GM10248 (cell line): ENCODE measurements around the gene KLHDC3.

Source experiments
- CTCF ChIA-PET: fragments of 300-600 bp; sonication (Branson Sonifier 250); formaldehyde crosslinking; extraction: SDS; loops from one replicate; lab custom pipeline; 2021; ENCODE audit warnings: antibody characterized with exemption; lab: Yijun Ruan, JAX
- POLR2A ChIA-PET: fragments of 350-650 bp; sonication (Branson Sonifier 250); formaldehyde crosslinking; extraction: SDS; loops from one replicate; lab custom pipeline; 2020; ENCODE audit warnings: antibody characterized with exemption; lab: Yijun Ruan, JAX
- DNase-seq: peaks from one replicate; pipeline ENCODE4 v3.0.0; 2012; ENCODE audit errors: extremely low spot score
- CTCF ChIP-seq: IDR thresholded peaks from 2 replicates; pipeline ENCODE4 v1.5.1; 2012; ENCODE audit warnings: mild to moderate bottlenecking, low read depth; ENCODE audit errors: extremely low read depth, missing control alignments, control extremely low read depth

KLHDC3 gene, protein sequence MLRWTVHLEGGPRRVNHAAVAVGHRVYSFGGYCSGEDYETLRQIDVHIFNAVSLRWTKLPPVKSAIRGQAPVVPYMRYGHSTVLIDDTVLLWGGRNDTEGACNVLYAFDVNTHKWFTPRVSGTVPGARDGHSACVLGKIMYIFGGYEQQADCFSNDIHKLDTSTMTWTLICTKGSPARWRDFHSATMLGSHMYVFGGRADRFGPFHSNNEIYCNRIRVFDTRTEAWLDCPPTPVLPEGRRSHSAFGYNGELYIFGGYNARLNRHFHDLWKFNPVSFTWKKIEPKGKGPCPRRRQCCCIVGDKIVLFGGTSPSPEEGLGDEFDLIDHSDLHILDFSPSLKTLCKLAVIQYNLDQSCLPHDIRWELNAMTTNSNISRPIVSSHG

DNA sequence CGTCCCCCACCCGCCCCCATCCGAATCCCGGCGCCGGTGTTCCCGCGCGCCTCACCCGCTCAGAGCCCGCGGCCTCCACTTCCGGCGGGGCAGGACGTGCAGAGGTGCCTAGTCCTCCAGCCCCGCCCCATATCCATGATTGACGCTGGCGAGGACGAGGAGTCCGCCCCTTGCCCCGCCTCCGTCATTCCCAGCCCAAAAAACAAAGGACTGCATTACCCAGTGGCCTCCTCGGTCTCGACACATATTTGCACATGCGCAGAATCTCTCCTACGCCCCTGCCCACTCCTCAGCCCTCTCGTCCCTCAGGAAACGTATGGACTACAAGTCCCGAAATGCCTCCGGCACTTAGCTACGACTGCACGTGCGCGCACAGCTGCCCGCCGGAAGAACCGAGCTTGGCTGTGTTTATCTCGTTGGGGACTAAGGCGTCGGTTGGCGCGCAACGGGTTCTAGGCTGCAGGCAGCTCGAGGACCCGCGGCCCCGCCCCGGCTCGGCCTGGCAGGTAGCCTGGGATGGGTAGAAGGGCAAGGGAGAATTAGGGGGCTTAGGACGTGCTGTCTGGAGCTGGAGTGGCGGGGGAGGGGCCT is at the start of gene KLHDC3, which contains the start of gene MEA1:
TSS of gene KLHDC3 (plus strand) at position 407 of the 591 bp plus-strand sequence. CDS start 2,944 bp downstream, outside the sequence.
TSS of gene MEA1 (minus strand) at position 104 of the 591 bp plus-strand sequence. CDS start 133 bp downstream, outside the sequence.
- DNase-seq: peak; percentile 100
- TF ChIP-seq CTCF: no peak
- ChIA-PET CTCF (interaction anchor here (0.8 to 2.1 kb wide), 6 partner anchors 10 to 133 kb away, joined by 3 to 15 read pairs (median 5); partner anchors contain the start of gene PPP2R5D), POLR2A (interaction anchor here (0.8 to 1.4 kb wide), 3 partner anchors 20 to 35 kb away, joined by 3 to 10 read pairs (median 5); partner anchors contain the start of gene PEX6)

DNA sequence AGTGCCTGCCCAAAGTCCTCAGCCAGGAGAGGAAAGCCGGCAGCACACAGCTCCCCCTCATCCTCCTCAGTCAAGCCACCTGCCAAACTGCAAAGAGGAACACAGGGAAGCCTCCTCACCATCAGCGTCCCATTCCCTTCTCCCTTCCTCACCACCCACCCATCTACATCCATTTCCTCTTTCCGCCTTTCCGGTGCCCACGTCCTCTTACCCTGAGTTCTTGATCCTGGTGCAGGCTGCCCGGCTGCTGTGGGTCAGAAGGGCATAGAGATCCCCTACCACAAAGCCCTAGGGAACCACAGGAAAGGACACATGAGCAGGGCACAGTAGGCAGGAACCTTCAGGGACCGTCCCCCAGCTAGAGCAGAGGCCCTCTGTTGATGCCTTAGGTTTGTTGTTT is 47.5 kb upstream of the KLHDC3 start:
- ChIA-PET POLR2A (no interaction called here), CTCF (interaction anchor here (1.1 to 2.0 kb wide), 3 partner anchors 12 to 177 kb away, joined by 3 to 4 read pairs (median 4); partner anchors contain the start of gene PEX6)
- no peak for TF ChIP-seq CTCF
- no peak for DNase-seq

DNA sequence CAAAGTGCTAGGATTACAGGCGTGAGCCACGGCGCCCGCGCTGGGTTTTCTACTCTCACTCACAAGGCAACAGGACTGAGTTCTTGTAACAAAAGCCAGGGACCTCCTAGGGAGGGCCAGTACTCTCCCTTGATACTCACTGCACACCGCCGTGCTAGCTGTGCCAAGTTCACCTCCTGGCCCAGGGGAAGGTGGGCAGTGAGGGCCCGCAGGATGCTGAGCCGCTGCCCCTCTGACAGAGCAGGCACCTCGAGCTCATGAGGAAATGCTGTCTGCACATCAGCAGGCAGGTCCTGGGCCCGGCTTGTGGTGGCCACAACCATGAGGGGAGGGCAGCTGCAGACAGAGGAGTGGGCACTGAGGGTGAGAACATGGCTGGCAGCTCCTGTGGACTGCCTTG is 46.8 kb upstream of the KLHDC3 start:
- ChIA-PET CTCF (interaction anchor here (2.0 kb wide), 1 partner anchor 12 kb away, joined by 4 read pairs; the partner anchor contains the start of gene PEX6), POLR2A (no interaction called here)
- no peak for DNase-seq
- TF ChIP-seq CTCF: no peak

DNA sequence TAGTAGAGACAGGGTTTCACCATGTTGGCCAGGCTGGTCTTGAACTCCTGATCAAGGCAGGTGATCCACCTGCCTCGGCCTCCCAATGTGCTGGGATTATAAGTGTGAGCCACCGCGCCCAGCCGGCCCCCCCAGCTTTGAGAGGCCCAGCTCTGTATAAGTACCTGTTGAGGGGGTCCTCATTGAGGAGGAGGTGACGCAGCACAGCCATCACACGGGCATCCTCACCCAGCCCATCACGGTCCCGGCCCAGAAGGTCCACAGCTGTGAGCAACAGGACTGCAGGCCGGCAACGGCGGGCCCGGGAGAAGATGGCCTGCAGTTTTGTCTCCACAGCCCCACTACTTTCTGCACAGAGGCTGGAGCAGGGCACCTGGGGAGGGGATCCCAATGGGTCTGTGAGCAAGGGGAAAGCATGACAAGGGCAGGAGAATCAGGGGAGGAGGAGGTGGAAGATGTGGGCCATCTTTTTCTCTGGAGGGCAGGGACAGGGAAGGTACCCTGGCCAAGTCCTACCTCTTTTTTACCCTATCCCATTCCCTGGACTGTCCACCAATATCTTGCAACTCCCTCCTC is 45.8 kb upstream of the KLHDC3 start:
- POLR2A ChIA-PET: no interaction called here

GRCh38 chr6:42968783-42969182 is 45.3 kb upstream of the KLHDC3 start:
- TF ChIP-seq CTCF: no peak
- ChIA-PET CTCF (no interaction called here), POLR2A (no interaction called here)
- DNase-seq: no peak

More for the DNA sequence above, 45.8 kb upstream of the KLHDC3 start:
- CTCF ChIA-PET: interaction anchor here (2.0 kb wide), 1 partner anchor 11 kb away, joined by 4 read pairs; the partner anchor contains the start of gene PEX6
- no peak for TF ChIP-seq CTCF
- DNase-seq: no peak

DNA sequence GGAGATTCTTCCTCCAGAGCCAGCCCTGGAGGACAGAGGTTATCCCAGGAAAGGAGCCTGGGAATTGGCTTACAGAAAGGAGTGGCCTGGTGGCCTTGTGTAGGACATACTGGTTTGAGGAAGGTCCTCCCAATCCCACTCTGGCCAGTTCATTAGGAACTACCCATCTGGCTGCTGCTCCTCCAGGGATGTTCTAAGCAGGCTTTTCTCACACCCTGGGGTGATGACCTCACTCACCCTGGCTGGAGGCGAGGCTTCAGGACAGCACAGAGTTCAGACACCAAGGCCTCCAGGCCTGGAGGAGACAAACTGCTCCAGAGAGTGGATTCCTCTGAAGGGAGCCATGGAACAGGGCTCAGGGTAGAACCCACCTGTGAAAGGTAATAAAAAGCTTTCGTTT is 44.6 kb upstream of the KLHDC3 start:
- TF ChIP-seq CTCF: no peak
- CTCF ChIA-PET: interaction anchor here (1.9 kb wide), 1 partner anchor 173 kb away, joined by 4 read pairs; no protein-coding TSS in a partner anchor
- POLR2A ChIA-PET: interaction anchor here (0.6 to 0.9 kb wide), 2 partner anchors 13 to 15 kb away, joined by 3 read pairs; partner anchors contain the start of gene PPP2R5D
- no peak for DNase-seq
